Measurements from ENCODE around the gene GATC. TPM values are rescaled to one million over a fixed set of nuclear protein-coding genes. Genes with fewer than 3 reads are reported as not detected.
"Not testable (repeated sequence)": the region's sequence is repeated elsewhere in the genome, so short reads cannot be mapped to it uniquely, and the experiment has no call there.

Gene GATC
- polyA plus RNA-seq, 1 experiment = 14.8 TPM

- H3K36me3 ChIP-seq (ENCODE audit: control insufficient read depth, insufficient read depth, low read length) = 0 out of 2 replicates have a peak, but pooled peaks cover 1% of the 10 kb centered on the region
- H3K4me3 ChIP-seq (ENCODE audit: low read depth, low read length) = no peak overlapping the region
- H3K27me3 ChIP-seq (ENCODE audit: control insufficient read depth, insufficient read depth, low read length) = no peaks in the 10 kb centered on the region
- no peak for DNase-seq (ENCODE audit: low read depth)
- ChIA-PET CTCF (interaction anchor here (1.7 kb wide), 1 partner anchor 17 kb away, joined by 5 read pairs; no protein-coding TSS in a partner anchor), POLR2A (no interaction called here)
- no peak for TF ChIP-seq CTCF (IDR thresholded peaks at IDR 0.05; ENCODE audit: insufficient read depth, low read depth, low read length)
Observed at GRCh38 chr12:120483621-120484020, 37.4 kb downstream of the GATC start.

DNA sequence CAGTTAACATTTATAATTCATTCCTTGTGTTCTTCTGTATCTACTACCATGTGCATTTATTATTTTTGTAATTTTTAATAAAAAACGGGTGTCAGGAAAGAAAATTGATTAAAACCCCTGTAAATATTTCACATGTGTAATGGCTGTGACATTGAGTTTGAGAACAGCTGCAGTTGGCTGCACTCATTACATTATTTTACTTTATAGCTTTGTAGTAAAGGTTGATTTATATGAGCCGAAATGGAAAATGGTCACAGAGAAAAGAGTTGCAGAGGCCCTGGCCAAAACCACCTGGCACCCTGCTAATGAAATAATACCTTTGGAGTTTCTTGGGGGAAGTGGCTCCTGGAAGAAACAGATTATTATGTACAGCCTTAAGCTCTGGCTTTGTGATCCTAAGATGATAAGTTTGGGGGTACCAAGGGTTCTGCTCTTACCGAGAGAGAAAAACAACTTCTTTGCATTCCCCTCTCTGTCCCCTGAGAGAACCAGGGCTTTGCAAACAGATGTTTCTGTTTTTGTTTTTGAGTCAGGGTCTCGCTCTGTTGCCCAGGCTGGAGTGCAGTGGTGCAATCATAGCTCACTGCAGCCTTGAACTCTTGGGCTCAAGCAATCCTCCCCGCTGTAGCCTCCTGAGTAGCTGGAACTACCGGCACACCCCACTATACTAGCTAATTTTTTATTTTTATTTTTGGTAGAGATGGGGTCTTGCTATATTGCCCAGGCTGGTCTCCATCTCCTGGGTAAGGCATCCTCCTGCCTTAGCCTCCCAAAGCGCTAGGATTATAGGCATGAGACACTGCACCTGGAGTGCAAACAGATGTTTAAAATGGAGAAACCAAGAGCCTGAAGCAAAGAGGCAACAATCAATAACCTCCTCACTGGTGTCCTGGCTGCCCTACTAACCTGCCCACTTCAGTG lies 40.0 kb downstream of the GATC start:
- DNase-seq (ENCODE audit: low read depth) = no peak
- no peaks in the 10 kb centered on the region for H3K27me3 ChIP-seq (ENCODE audit: control insufficient read depth, insufficient read depth, low read length)
- peaks cover 3% of the 10 kb centered on the region; the same call in 1 of the 2 replicates for H3K36me3 ChIP-seq (ENCODE audit: control insufficient read depth, insufficient read depth, low read length)
- CTCF ChIA-PET = no interaction called here
- POLR2A ChIA-PET = no interaction called here
- no peak overlapping the region for H3K4me3 ChIP-seq (ENCODE audit: low read depth, low read length)
- no peak for TF ChIP-seq CTCF (IDR thresholded peaks at IDR 0.05; ENCODE audit: insufficient read depth, low read depth, low read length)

- H3K36me3 ChIP-seq (ENCODE audit: control insufficient read depth, insufficient read depth, low read length); POLR2A ChIA-PET; CTCF ChIA-PET; DNase-seq (ENCODE audit: low read depth); H3K27me3 ChIP-seq (ENCODE audit: control insufficient read depth, insufficient read depth, low read length); H3K4me3 ChIP-seq (ENCODE audit: low read depth, low read length): not testable (repeated sequence)
Observed at GRCh38 chr12:120487552-120487951, 41.3 kb downstream of the GATC start.

DNA sequence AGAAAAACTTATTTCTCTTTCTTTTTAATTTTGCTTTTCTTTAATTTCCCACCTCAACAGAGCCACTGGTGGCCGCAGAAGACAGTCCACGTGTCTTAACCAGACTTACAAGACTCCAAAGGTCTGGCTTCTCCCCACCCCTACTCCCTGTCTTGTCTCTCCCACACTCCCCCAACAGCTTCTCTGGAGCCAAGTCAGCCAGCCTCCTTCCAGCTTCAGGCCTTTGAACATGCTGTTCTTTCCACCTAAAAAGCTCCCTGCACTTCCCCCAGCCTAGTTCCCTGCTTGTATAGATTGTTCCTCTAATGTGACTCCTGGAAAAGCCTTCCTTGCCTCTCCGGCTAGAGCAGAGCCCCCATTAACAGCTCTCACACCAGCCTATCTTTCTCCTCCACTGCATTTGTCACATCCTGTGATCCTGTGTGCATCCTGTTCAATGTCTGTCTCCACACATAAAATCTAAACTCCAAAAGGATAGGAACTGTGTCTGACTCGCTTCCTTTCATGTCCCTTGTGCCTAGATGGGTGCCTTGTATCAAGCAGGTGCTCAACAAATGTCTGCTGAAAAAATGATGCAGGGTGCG lies 41.9 kb downstream of the GATC start:
- Histone ChIP-seq H3K4me3 (ENCODE audit: low read depth, low read length) (no peak overlapping the region), H3K36me3 (ENCODE audit: control insufficient read depth, insufficient read depth, low read length) (peaks cover 4% of the 10 kb centered on the region), H3K27me3 (ENCODE audit: control insufficient read depth, insufficient read depth, low read length) (no peaks in the 10 kb centered on the region)
- CTCF ChIA-PET = interaction anchor here (0.9 to 3.7 kb wide), 3 partner anchors 12 to 48 kb away, joined by 3 to 13 read pairs (median 6); partner anchors contain the start of gene SRSF9
- POLR2A ChIA-PET = no interaction called here
- no peak for DNase-seq (ENCODE audit: low read depth)
- no peak for TF ChIP-seq CTCF (IDR thresholded peaks at IDR 0.05; ENCODE audit: insufficient read depth, low read depth, low read length)

GRCh38 chr12:120489018-120489417 lies 42.8 kb downstream of the GATC start:
- ChIA-PET POLR2A (no interaction called here), CTCF (interaction anchor here (0.9 to 3.7 kb wide), 3 partner anchors 13 to 49 kb away, joined by 3 to 13 read pairs (median 6); partner anchors contain the start of gene SRSF9)
- DNase-seq (ENCODE audit: low read depth) = no peak
- Histone ChIP-seq H3K27me3 (ENCODE audit: control insufficient read depth, insufficient read depth, low read length) (no peaks in the 10 kb centered on the region), H3K4me3 (ENCODE audit: low read depth, low read length) (no peak overlapping the region), H3K36me3 (ENCODE audit: control insufficient read depth, insufficient read depth, low read length) (peaks cover 4% of the 10 kb centered on the region)
- no peak for TF ChIP-seq CTCF (IDR thresholded peaks at IDR 0.05; ENCODE audit: insufficient read depth, low read depth, low read length)
